ENCODE measurements around the gene CDC42SE1. TPM values are rescaled to one million over a fixed set of nuclear protein-coding genes. Genes with fewer than 3 reads are reported as not detected.

CDC42SE1 gene
- total RNA-seq, 1 donor from 2014 or later: 116 TPM

- Histone ChIP-seq H3K27me3 (ENCODE audit: insufficient read depth, low read length) (no peaks in the 10 kb centered on the region), H3K36me3 (ENCODE audit: insufficient read depth, low read length) (peaks cover 56% of the 10 kb centered on the region), H3K4me2 (ENCODE audit: low read length) (no peak overlapping the region), H4K20me1 (ENCODE audit: insufficient read depth, low read length) (peaks cover 89% of the 10 kb centered on the region), H3K9me3 (ENCODE audit: insufficient read depth, low read depth, low read length) (no peaks in the 10 kb centered on the region), H2AFZ (ENCODE audit: low read depth, low read length) (no peak overlapping the region), H3K27ac (ENCODE audit: low read depth, low read length) (no peak overlapping the region), H3K79me2 (ENCODE audit: insufficient read depth, low read length) (peaks cover 64% of the 10 kb centered on the region), H3K9ac (ENCODE audit: low read length) (peak overlapping the region; percentile 98), H3K4me3 (ENCODE audit: insufficient read depth, low read depth, low read length) (no peak overlapping the region), H3K4me1 (ENCODE audit: insufficient read depth, low read length) (peaks cover 21% of the 10 kb centered on the region)
- TF ChIP-seq CTCF (IDR thresholded peaks at IDR 0.05; ENCODE audit: insufficient read depth, low read depth, low read length) (no peak), EZH2 (IDR thresholded peaks at IDR 0.05; ENCODE audit: insufficient read depth, low read length) (no peak)
- Mint-ChIP-seq H3K27me3 (ENCODE audit: low read depth, unreplicated experiment) (no peaks in the 10 kb centered on the region), H3K4me3 (ENCODE audit: unreplicated experiment) (peak overlapping the region; percentile 5), H3K36me3 (ENCODE audit: low read depth, unreplicated experiment) (peaks cover 28% of the 10 kb centered on the region), H3K4me1 (ENCODE audit: low read depth, unreplicated experiment) (peaks cover 30% of the 10 kb centered on the region), H3K27ac (ENCODE audit: unreplicated experiment) (peak overlapping the region; percentile 1), H3K9me3 (ENCODE audit: unreplicated experiment) (no peaks in the 10 kb centered on the region)
- no peak for FAIRE-seq
- DNase-seq (ENCODE audit: low read depth): no peak
Observed at GRCh38 chr1:151054971-151055547, 4.4 kb downstream of the CDC42SE1 start.

- no peaks in the 10 kb centered on the region for H3K9me3 ChIP-seq (ENCODE audit: insufficient read depth, low read depth, low read length)
- no peak overlapping the region for H3K4me3 Mint-ChIP-seq (ENCODE audit: unreplicated experiment)
- peaks cover 28% of the 10 kb centered on the region for H3K79me2 ChIP-seq (ENCODE audit: insufficient read depth, low read length)
- H3K4me3 ChIP-seq (ENCODE audit: insufficient read depth, low read depth, low read length): no peak overlapping the region
- peak overlapping the region; percentile 26 for H3K27ac Mint-ChIP-seq (ENCODE audit: unreplicated experiment)
- H3K4me1 Mint-ChIP-seq (ENCODE audit: low read depth, unreplicated experiment): peaks cover 20% of the 10 kb centered on the region
- no peak overlapping the region for H3K9ac ChIP-seq (ENCODE audit: low read length)
- no peak for FAIRE-seq
- H3K36me3 ChIP-seq (ENCODE audit: insufficient read depth, low read length): peaks cover 51% of the 10 kb centered on the region
- no peaks in the 10 kb centered on the region for H3K9me3 Mint-ChIP-seq (ENCODE audit: unreplicated experiment)
- TF ChIP-seq EZH2 (IDR thresholded peaks at IDR 0.05; ENCODE audit: insufficient read depth, low read length): no peak
- TF ChIP-seq CTCF (IDR thresholded peaks at IDR 0.05; ENCODE audit: insufficient read depth, low read depth, low read length): no peak
- peaks cover 64% of the 10 kb centered on the region for H4K20me1 ChIP-seq (ENCODE audit: insufficient read depth, low read length)
- peaks cover 21% of the 10 kb centered on the region for H3K36me3 Mint-ChIP-seq (ENCODE audit: low read depth, unreplicated experiment)
- no peaks in the 10 kb centered on the region for H3K27me3 ChIP-seq (ENCODE audit: insufficient read depth, low read length)
- no peak overlapping the region for H3K4me2 ChIP-seq (ENCODE audit: low read length)
- H2AFZ ChIP-seq (ENCODE audit: low read depth, low read length): no peak overlapping the region
- H3K4me1 ChIP-seq (ENCODE audit: insufficient read depth, low read length): peaks cover 12% of the 10 kb centered on the region
- no peak overlapping the region for H3K27ac ChIP-seq (ENCODE audit: low read depth, low read length)
- H3K27me3 Mint-ChIP-seq (ENCODE audit: low read depth, unreplicated experiment): no peaks in the 10 kb centered on the region
- DNase-seq (ENCODE audit: low read depth): no peak
Observed at GRCh38 chr1:151051356-151052009, 7.9 kb downstream of the CDC42SE1 start.

Measured in astrocyte (in vitro differentiated cells and primary cell).